SU-DHL-6 (cell line): ENCODE measurements around the gene CEP295NL.
"Not testable (repeated sequence)": the region's sequence is repeated elsewhere in the genome, so short reads cannot be mapped to it uniquely, and the experiment has no call there.

Experiments used
- EZH2phosphoT487 ChIP-seq: fragments of 200-600 bp; sonication (generic), shearing (Covaris generic); conservative IDR thresholded peaks from 2 replicates; pipeline ENCODE4 v1.6.1; 2018; ENCODE audit warnings: mild to moderate bottlenecking, antibody characterized with exemption, low read length, moderate library complexity, mixed read lengths
- TF ChIP-seq, protein P1 (sequence below): fragments of 200-600 bp; sonication (generic); IDR thresholded peaks from one replicate; pipeline ENCODE4 v1.5.1; 2017; ENCODE audit warnings: antibody characterized with exemption, mild to moderate bottlenecking, low read length, moderate library complexity; ENCODE audit not compliant: insufficient read depth, poor library complexity, severe bottlenecking

DNA sequence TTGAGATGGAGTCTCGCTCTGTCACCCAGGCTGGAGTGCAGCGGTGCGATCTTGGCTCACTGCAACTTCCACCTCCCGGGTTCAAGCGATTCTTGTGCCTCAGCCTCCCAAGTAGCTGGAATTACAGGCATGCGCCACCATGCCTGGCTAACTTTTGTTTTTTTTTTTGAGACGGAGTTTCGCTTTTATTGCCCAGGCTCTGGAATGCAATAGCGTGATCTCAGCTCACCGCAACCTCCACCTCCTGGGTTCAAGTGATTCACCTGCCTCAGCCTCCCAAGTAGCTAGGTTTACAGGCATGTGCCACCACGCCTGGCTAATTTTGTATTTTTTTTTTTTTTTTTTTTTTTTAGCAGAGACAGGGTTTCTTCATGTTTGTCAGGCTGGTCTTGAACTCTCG lies 42.5 kb upstream of the CEP295NL start:
- TF ChIP-seq, protein P1, sequence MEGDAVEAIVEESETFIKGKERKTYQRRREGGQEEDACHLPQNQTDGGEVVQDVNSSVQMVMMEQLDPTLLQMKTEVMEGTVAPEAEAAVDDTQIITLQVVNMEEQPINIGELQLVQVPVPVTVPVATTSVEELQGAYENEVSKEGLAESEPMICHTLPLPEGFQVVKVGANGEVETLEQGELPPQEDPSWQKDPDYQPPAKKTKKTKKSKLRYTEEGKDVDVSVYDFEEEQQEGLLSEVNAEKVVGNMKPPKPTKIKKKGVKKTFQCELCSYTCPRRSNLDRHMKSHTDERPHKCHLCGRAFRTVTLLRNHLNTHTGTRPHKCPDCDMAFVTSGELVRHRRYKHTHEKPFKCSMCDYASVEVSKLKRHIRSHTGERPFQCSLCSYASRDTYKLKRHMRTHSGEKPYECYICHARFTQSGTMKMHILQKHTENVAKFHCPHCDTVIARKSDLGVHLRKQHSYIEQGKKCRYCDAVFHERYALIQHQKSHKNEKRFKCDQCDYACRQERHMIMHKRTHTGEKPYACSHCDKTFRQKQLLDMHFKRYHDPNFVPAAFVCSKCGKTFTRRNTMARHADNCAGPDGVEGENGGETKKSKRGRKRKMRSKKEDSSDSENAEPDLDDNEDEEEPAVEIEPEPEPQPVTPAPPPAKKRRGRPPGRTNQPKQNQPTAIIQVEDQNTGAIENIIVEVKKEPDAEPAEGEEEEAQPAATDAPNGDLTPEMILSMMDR, result not testable (repeated sequence)
- not testable (repeated sequence) for TF ChIP-seq EZH2phosphoT487
